ENCODE measurements around the gene TGM1. TPM values are rescaled to one million over a fixed set of nuclear protein-coding genes. Genes with fewer than 3 reads are reported as not detected.

The TGM1 gene
- total and polyA plus RNA-seq, 2 donors (not counting 1 experiment from before 2014, with no cell fraction given), result 2.7 to 11.9 TPM

DNA sequence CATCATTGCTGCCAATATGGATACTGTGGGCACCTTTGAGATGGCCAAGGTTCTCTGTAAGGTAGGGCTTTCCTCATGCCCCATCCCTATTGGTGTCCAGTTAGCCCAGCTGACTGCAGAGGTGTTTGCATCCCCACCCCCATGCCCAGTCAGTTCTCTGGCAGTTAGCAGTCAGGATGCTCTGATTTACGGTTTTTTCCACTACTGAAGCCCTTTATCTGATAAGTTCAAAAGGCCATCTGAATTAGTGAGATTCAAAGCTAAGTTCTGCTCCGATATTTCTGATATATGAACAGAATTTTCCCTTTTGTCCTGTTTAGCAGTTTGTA lies 29.5 kb downstream of the TGM1 start:
- Mint-ChIP-seq H3K4me3 (peak overlapping the region; percentile 96), H3K4me1 (peaks cover 63% of the 10 kb centered on the region), H3K9me3 (ENCODE audit: insufficient read depth) (no peaks in the 10 kb centered on the region), H3K27ac (peak overlapping the region; percentile 95), H3K27me3 (no peaks in the 10 kb centered on the region)
- Histone ChIP-seq H3K4me2 (replicated peaks; ENCODE audit: low read depth, low read length, poor library complexity, severe bottlenecking) (peak overlapping the region; percentile 83), H3K4me1 (ENCODE audit: control insufficient read depth in 2 of 2, insufficient read depth in 2 of 2, low read length in 2 of 2) (peaks cover 18 to 24% of the 10 kb centered on the region in 2 donors), H3K27me3 (replicated peaks in 1 of 4; ENCODE audit: control extremely low read depth in 1 of 4, control insufficient read depth in 3 of 4, insufficient read depth in 4 of 4, low read length in 3 of 4) (no peaks in the 10 kb centered on the region), H3K79me2 (ENCODE audit: control insufficient read depth, insufficient read depth, low read length) (peaks cover 63% of the 10 kb centered on the region), H3K9ac (ENCODE audit: low read length) (peak overlapping the region; percentile 91), H3K27ac (ENCODE audit: low read length in 2 of 2) (no peak overlapping the region), H3K4me3 (ENCODE audit: control extremely low read depth in 1 of 5, extremely low read depth in 1 of 5, insufficient read depth in 1 of 5, low read depth in 2 of 5, low read length in 4 of 5) (peak overlapping the region in 4 of 5 experiments; percentile 75 to 100 (median 94)), H4K20me1 (ENCODE audit: control insufficient read depth, insufficient read depth, low read length, poor library complexity, severe bottlenecking) (peaks cover 18% of the 10 kb centered on the region), H3K36me3 (replicated peaks in 1 of 2; ENCODE audit: control extremely low read depth in 1 of 2, control insufficient read depth in 1 of 2, extremely low read depth in 1 of 2, insufficient read depth in 2 of 2, low read length in 1 of 2) (peaks cover 0 to 36% of the 10 kb centered on the region in 2 experiments), H3K9me3 (ENCODE audit: control extremely low read depth in 1 of 3, control insufficient read depth in 2 of 3, insufficient read depth in 1 of 3, low read length in 2 of 3) (no peaks in the 10 kb centered on the region), H2AFZ (ENCODE audit: insufficient read depth, low read depth, low read length, poor library complexity, severe bottlenecking) (peak overlapping the region; percentile 90)
- TF ChIP-seq CTCF (IDR thresholded peaks at IDR 0.05), result no peak
- no peak for TF ChIP-seq EZH2 (IDR thresholded peaks at IDR 0.05; ENCODE audit: borderline replicate concordance, insufficient read depth, low read depth, low read length, poor library complexity, severe bottlenecking)
- intact Hi-C loops (cut with micrococcal nuclease), result loop anchor here (2.0 to 5.0 kb wide), 3 partner anchors 71 to 119 kb away; partner anchors contain the start of genes DCAF11, IRF9, NRL and PSME2
- ATAC-seq (ENCODE audit: low read depth), result no peak
- no peak for DNase-seq
- 100% methylated on average over 1 of the region's 2 CpGs for WGBS (ENCODE audit: insufficient coverage)
- ChIA-PET CTCF (interaction anchor here (0.7 to 2.3 kb wide), 3 partner anchors 9 to 923 kb away, joined by 3 to 19 read pairs (median 5); partner anchors contain the start of genes MDP1 and TINF2), POLR2A (interaction anchor here (1.4 to 3.5 kb wide), 2 partner anchors 9 to 20 kb away, joined by 10 to 13 read pairs; partner anchors contain the start of genes CHMP4A and TINF2)

All from B cell (primary cell).